Measurements from ENCODE around the gene LAMA1. TPM values are rescaled to one million over a fixed set of nuclear protein-coding genes. Genes with fewer than 3 reads are reported as not detected.

The LAMA1 gene
- total RNA-seq, 1 donor from 2014 or later, result not detected

DNA sequence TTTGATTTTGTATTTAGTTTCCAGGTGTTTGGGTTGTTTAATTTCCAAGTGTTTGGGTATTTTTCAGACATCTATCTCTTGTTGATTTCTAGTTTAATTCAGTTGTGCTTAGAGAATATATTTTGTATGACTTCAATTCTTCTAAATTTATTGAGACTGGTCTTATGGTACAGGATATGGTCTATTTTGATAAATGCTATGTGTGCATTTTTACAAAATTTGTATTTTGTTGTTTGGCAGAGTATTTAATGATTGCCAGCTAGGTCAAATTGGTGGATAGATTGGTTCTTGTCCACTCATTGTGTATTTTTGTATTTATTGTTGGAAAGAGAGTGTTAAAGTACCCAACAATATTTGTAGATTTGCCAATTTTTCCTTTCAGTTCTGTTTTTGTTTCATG is 23.7 kb upstream of the LAMA1 start:
- DNase-seq (ENCODE audit: low spot score), result no peak
- intact Hi-C loops (cut with micrococcal nuclease), result no loop called here
- no peak overlapping the region for H3K27ac Mint-ChIP-seq
- peaks cover 8% of the 10 kb centered on the region for H3K9me3 Mint-ChIP-seq
- no peaks in the 10 kb centered on the region for H3K27me3 Mint-ChIP-seq (ENCODE audit: low read depth)
- H3K4me3 Mint-ChIP-seq (ENCODE audit: low read depth), result no peak overlapping the region
- no peaks in the 10 kb centered on the region for H3K4me1 Mint-ChIP-seq (ENCODE audit: low read depth)
- no peaks in the 10 kb centered on the region for H3K36me3 Mint-ChIP-seq (ENCODE audit: low read depth)

DNA sequence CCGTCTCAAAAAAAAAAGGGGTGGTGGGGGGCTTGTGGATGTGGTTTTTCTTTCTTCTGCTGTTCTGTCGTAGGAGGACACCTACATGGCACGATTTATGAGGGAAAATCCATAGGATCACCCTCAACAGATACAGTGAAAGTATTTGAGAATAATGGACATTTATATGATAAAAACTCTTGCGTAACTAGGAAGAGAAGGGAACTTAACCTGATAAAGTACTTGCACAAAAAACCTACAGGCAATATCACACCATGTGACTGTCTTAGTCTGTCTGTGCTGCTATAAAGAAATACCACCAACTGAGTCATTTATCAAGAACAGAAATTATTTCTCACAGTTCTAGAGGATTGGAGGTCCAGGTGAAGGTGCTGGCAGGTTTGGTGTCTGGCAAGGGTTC is 21.8 kb upstream of the LAMA1 start:
- Mint-ChIP-seq H3K27ac (no peak overlapping the region), H3K36me3 (ENCODE audit: low read depth) (no peaks in the 10 kb centered on the region), H3K4me3 (ENCODE audit: low read depth) (no peak overlapping the region), H3K4me1 (ENCODE audit: low read depth) (no peaks in the 10 kb centered on the region), H3K9me3 (peaks cover 3% of the 10 kb centered on the region), H3K27me3 (ENCODE audit: low read depth) (no peaks in the 10 kb centered on the region)
- no peak for DNase-seq (ENCODE audit: low spot score)
- intact Hi-C loops (cut with micrococcal nuclease), result no loop called here

DNA sequence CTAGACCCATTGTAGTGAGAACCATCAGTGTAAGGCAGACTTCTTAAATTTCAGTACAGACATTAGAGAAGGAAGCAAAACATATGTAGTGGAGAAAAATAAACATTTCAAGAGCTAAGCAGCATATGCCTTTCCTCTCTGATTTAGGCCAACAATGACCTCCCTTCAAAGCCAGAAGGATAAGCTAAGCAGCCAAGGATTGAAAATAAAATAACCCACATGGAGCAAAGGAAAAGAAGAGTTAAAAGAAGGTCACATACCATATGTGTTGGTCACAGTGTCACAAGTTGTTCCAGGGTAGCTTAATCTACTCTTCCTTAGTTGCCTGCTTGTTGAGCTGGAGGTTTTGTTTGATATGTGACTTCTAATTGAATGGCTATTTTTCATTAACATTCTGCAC is 15.6 kb upstream of the LAMA1 start:
- no peak overlapping the region for H3K27ac Mint-ChIP-seq
- intact Hi-C loops (cut with micrococcal nuclease), result no loop called here
- H3K9me3 Mint-ChIP-seq, result peaks cover 14% of the 10 kb centered on the region
- H3K4me1 Mint-ChIP-seq (ENCODE audit: low read depth), result no peaks in the 10 kb centered on the region
- DNase-seq (ENCODE audit: low spot score), result no peak
- H3K4me3 Mint-ChIP-seq (ENCODE audit: low read depth), result no peak overlapping the region
- no peaks in the 10 kb centered on the region for H3K27me3 Mint-ChIP-seq (ENCODE audit: low read depth)
- no peaks in the 10 kb centered on the region for H3K36me3 Mint-ChIP-seq (ENCODE audit: low read depth)

DNA sequence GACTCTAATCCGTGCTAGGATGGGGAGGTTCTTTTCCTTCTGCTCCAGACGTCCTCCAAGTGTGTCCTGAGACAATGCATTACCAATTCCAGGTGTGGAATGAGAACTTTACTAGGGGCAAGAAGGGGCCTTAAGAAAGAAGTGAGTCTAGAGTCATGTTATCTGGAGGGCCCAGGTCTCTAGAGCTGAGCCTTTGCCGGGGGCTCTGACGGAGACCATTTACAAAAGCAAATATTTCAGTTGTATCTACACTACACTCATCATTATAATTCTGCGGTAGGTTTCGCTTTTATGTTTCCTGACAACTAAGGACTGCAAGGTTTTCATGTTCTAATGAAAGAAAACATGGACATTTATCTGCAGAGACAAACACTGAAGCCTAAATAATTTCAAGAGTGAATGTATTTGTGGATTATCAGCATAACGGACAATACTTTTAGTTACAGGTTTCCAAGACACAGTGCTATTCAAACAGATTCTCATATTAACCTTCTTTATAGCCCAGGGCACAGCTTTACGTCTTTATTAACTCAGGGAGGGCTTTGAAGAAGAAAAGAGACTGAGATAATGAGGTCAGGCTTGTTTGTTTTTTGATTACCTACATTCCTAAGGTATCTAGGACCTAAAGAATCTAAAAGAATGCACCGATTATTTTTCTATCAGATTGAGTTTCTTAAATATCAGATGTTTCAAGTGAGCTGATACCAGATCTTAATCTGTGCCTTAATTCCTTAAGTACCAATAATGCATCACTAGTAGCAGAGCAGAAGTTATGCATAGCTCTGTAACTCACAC is 15.0 kb upstream of the LAMA1 start:
- no peaks in the 10 kb centered on the region for H3K4me1 Mint-ChIP-seq (ENCODE audit: low read depth)
- peaks cover 19% of the 10 kb centered on the region for H3K9me3 Mint-ChIP-seq
- no peaks in the 10 kb centered on the region for H3K27me3 Mint-ChIP-seq (ENCODE audit: low read depth)
- intact Hi-C loops (cut with micrococcal nuclease), result no loop called here
- no peak overlapping the region for H3K27ac Mint-ChIP-seq
- no peaks in the 10 kb centered on the region for H3K36me3 Mint-ChIP-seq (ENCODE audit: low read depth)
- H3K4me3 Mint-ChIP-seq (ENCODE audit: low read depth), result no peak overlapping the region
- DNase-seq (ENCODE audit: low spot score), result no peak

DNA sequence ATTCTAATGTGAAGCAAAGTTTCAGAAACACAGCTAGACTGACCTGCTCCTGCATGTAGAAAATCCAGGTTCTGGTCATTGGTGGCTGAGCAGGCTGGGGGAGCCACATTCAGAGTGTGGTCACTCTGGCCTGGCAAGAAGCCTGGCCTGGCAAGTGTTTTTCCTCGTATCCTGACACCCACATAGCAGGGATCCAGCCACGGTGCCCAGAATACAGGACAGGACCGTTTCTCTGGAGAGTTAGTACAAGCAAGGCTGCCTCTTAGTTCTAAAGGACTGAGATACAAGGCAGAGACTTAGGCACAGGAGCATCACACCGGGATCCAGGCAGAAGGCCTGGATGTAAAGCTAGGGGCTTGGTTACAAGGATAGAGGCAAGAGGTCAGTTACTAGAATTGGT is 4.8 kb upstream of the LAMA1 start:
- Mint-ChIP-seq H3K27me3 (ENCODE audit: low read depth) (peaks cover 6% of the 10 kb centered on the region), H3K4me1 (ENCODE audit: low read depth) (no peaks in the 10 kb centered on the region)
- intact Hi-C loops (cut with micrococcal nuclease), result no loop called here

DNA sequence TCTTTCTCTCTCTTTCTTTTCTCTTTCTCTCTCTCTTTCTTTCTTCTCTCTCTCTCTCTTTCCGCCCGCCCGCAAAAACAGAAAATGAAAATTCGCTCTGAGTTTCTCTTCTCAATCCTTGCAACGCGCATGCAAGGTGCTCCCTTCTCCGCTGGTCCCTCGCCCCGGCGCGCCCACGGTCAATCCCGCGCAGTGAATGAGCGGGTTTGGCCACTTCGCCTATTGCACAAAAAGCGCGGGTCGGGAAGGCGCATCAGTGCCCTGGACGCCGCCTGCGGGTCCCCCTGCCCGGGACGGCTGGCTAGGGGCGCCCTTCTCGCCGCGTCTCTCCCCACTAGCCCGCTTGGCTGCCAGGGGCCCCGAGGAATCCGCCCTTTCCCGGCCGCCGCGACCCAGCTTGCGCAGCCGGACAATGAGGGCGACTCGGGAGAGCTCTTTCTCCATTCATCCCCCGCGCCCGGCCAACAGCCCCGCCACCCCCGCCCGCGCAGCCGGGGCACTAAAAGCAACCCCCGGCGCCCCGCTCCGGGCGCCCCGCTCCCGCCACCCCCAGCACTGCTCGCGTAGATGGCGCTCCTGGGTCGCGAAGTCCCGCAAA is 706 bp downstream of the LAMA1 start:
- H3K4me3 Mint-ChIP-seq (ENCODE audit: low read depth), result no peak overlapping the region
- H3K9me3 Mint-ChIP-seq, result no peaks in the 10 kb centered on the region

More for the DNA sequence above, 4.8 kb upstream of the LAMA1 start:
- Mint-ChIP-seq H3K27ac (no peak overlapping the region), H3K9me3 (peaks cover 2% of the 10 kb centered on the region), H3K4me3 (ENCODE audit: low read depth) (no peak overlapping the region), H3K36me3 (ENCODE audit: low read depth) (no peaks in the 10 kb centered on the region)
- no peak for DNase-seq (ENCODE audit: low spot score)

DNA sequence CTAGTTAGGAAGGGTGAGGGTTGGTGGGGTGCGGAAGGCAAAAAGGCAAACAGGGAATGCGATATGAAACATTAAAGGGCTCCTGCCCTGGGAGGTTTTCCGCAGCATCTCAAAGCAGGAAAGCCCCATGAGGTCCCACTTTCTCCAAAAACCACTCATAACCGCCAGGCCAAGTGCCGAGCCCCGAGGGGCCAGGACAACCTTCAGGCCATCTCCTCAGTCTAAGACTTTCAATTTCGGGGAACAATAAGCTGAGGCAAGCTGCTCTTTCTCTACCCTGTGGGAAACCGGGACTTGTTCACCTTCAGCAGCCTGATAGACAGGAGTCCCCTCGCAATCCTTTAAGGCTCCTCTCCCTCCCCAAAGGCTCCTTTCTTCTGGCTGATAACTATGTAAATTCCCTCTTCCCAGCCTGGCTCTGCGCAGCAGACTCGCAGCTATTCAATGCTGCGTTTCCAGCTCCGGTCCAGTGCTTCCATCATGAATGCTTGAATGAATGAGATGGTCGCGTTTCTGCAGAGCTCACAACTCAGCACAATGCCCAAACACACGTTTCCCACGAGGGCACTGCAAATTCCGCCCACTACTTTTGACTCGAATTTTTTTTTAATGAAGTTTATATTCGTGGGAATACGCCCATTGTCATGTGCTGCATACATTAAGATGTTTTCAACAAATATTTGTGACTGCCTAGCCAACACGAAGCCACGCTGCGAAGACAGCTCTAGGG is 1.4 kb downstream of the LAMA1 start:
- H3K9me3 Mint-ChIP-seq, result no peaks in the 10 kb centered on the region
- peaks cover 27% of the 10 kb centered on the region for H3K27me3 Mint-ChIP-seq (ENCODE audit: low read depth)
- H3K36me3 Mint-ChIP-seq (ENCODE audit: low read depth), result no peaks in the 10 kb centered on the region
- H3K4me3 Mint-ChIP-seq (ENCODE audit: low read depth), result no peak overlapping the region
- DNase-seq (ENCODE audit: low spot score), result no peak
- H3K4me1 Mint-ChIP-seq (ENCODE audit: low read depth), result no peaks in the 10 kb centered on the region
- no peak overlapping the region for H3K27ac Mint-ChIP-seq
- intact Hi-C loops (cut with micrococcal nuclease), result no loop called here

More for the DNA sequence above, 706 bp downstream of the LAMA1 start:
- Mint-ChIP-seq H3K27ac (no peak overlapping the region), H3K36me3 (ENCODE audit: low read depth) (no peaks in the 10 kb centered on the region), H3K27me3 (ENCODE audit: low read depth) (peaks cover 27% of the 10 kb centered on the region), H3K4me1 (ENCODE audit: low read depth) (no peaks in the 10 kb centered on the region)
- intact Hi-C loops (cut with micrococcal nuclease), result no loop called here
- DNase-seq (ENCODE audit: low spot score), result no peak

DNA sequence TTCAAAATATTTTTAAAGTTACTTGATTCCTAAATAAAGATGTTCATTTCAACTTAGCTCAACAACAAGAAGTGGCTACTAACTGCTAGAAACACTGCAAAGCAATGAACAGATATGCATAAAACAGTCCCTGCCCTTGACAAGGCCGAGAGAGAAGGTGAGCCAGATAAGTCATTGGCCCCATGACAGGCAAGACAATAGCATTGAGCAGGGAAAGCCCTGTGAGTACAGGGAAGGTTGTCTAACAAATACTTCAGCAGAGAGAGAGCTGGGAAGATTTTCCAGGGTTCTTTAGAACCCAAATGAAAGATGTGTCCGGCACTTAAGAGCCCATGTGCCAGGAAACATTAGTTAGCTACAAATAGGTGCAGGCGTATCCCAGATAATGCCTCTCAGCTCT is 4.7 kb downstream of the LAMA1 start:
- Mint-ChIP-seq H3K9me3 (peaks cover 4% of the 10 kb centered on the region), H3K36me3 (ENCODE audit: low read depth) (no peaks in the 10 kb centered on the region), H3K27ac (no peak overlapping the region), H3K4me1 (ENCODE audit: low read depth) (no peaks in the 10 kb centered on the region), H3K4me3 (ENCODE audit: low read depth) (no peak overlapping the region), H3K27me3 (ENCODE audit: low read depth) (peaks cover 22% of the 10 kb centered on the region)
- no peak for DNase-seq (ENCODE audit: low spot score)
- intact Hi-C loops (cut with micrococcal nuclease), result no loop called here

DNA sequence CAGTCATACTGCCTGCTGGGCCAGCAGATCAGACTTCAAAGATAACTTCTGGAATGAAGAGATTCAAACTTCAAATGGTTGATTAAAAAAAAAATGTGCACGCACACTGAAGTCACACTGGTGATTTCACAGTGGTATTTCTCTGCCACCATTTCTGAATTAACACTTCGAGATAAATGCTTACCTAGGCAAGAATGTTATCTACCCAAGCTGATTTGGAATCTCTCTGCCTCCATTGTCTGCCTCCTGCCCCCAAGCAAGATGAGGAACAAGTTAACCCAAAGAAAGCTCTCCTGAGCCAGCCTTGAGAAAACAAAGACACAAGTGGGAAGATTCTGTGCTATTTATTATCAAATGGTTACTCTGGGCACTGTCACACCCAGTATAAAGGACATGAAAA is 6.5 kb downstream of the LAMA1 start:
- H3K4me3 Mint-ChIP-seq (ENCODE audit: low read depth), result no peak overlapping the region
- no peaks in the 10 kb centered on the region for H3K4me1 Mint-ChIP-seq (ENCODE audit: low read depth)
- H3K27me3 Mint-ChIP-seq (ENCODE audit: low read depth), result peaks cover 14% of the 10 kb centered on the region
- no peak for DNase-seq (ENCODE audit: low spot score)
- intact Hi-C loops (cut with micrococcal nuclease), result no loop called here
- peaks cover 4% of the 10 kb centered on the region for H3K9me3 Mint-ChIP-seq
- no peaks in the 10 kb centered on the region for H3K36me3 Mint-ChIP-seq (ENCODE audit: low read depth)
- H3K27ac Mint-ChIP-seq, result no peak overlapping the region

DNA sequence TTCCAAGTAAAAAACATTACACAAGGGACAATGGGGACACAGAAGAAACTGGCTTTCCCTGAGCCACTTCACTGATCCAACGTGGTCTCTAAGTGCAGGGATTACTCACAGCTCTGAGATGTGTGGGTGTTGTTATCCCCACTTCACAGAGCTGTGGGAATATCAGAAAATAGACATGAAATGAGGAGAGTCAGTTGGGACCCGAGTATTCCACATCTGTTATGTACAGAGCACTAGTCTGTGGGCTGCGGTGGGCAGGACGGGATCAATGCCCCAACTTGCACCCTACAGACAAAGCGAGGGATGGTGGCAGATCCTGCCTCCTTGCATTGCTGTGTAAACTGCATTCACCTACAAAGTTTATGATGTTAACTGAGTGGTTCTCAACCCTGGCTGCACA is 11.7 kb downstream of the LAMA1 start:
- Mint-ChIP-seq H3K27me3 (ENCODE audit: low read depth) (no peaks in the 10 kb centered on the region), H3K27ac (no peak overlapping the region), H3K4me3 (ENCODE audit: low read depth) (no peak overlapping the region), H3K9me3 (peaks cover 12% of the 10 kb centered on the region), H3K4me1 (ENCODE audit: low read depth) (no peaks in the 10 kb centered on the region), H3K36me3 (ENCODE audit: low read depth) (no peaks in the 10 kb centered on the region)
- no peak for DNase-seq (ENCODE audit: low spot score)
- intact Hi-C loops (cut with micrococcal nuclease), result no loop called here

DNA sequence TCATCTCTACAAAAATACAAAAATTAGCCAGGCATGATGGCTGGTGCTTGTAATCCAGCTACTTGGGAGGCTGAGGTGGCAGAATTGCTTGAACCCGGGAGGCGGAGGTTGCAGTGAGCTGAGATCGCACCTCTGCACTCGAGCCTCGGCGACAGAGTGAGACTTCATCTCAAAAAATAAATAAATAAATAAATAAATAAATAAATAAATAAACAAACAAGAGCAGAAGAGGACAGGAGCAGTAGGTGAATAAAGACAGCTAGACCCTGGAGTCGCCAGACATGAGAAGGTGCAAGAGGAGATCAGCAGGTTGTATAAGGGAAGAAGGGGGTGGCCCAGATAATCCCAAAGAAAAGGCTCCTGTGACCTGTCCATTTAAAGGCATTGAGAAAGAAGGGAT is 12.3 kb downstream of the LAMA1 start:
- Mint-ChIP-seq H3K27ac (no peak overlapping the region), H3K4me1 (ENCODE audit: low read depth) (no peaks in the 10 kb centered on the region), H3K9me3 (peaks cover 12% of the 10 kb centered on the region), H3K27me3 (ENCODE audit: low read depth) (no peaks in the 10 kb centered on the region), H3K36me3 (ENCODE audit: low read depth) (no peaks in the 10 kb centered on the region), H3K4me3 (ENCODE audit: low read depth) (no peak overlapping the region)
- DNase-seq (ENCODE audit: low spot score), result no peak
- intact Hi-C loops (cut with micrococcal nuclease), result no loop called here

DNA sequence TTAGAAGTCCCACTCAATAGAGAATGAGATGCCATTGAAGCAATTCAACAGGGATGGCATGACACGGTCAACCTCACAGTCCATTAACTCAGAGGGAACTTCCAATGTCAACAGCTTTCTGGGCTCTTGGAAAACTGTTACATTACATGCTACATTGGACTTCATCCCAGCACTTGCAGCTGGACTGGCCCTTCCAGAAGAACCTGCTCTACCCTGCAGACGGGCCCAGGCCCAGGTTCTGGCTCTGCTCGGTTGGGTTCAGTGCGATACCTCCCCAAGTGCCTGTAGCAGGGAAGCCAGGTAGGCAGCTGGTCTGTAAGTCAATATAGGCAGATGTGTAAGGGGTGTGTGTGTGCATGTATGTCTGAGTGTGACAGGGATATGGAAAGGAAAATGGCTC is 12.9 kb downstream of the LAMA1 start:
- DNase-seq (ENCODE audit: low spot score), result no peak
- H3K36me3 Mint-ChIP-seq (ENCODE audit: low read depth), result no peaks in the 10 kb centered on the region
- H3K4me3 Mint-ChIP-seq (ENCODE audit: low read depth), result no peak overlapping the region
- no peaks in the 10 kb centered on the region for H3K27me3 Mint-ChIP-seq (ENCODE audit: low read depth)
- peaks cover 12% of the 10 kb centered on the region for H3K9me3 Mint-ChIP-seq
- H3K4me1 Mint-ChIP-seq (ENCODE audit: low read depth), result no peaks in the 10 kb centered on the region
- no peak overlapping the region for H3K27ac Mint-ChIP-seq
- intact Hi-C loops (cut with micrococcal nuclease), result no loop called here

DNA sequence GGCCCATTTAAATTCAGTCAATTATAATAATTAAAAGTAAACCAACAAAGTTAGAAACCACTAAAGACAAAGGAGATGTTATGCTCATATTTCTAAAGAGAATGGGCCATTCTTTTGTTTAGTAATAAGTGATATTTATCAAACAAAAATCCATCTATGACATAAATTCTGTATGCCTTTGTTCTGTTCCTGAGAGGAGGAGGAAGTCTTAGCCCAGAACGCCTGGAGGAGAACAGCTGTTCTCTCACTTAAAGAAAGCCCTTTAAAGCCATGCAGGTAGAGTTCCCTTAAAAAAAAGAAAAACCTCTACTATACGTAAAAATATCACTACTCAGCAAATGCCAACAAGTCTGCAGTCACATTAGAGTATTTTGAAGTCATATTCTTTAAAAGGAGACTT is 15.5 kb downstream of the LAMA1 start:
- Mint-ChIP-seq H3K27me3 (ENCODE audit: low read depth) (no peaks in the 10 kb centered on the region), H3K36me3 (ENCODE audit: low read depth) (no peaks in the 10 kb centered on the region), H3K27ac (no peak overlapping the region), H3K4me1 (ENCODE audit: low read depth) (no peaks in the 10 kb centered on the region), H3K4me3 (ENCODE audit: low read depth) (no peak overlapping the region), H3K9me3 (peaks cover 8% of the 10 kb centered on the region)
- intact Hi-C loops (cut with micrococcal nuclease), result no loop called here
- DNase-seq (ENCODE audit: low spot score), result no peak

Data from activated T-helper 2 cell treated with anti-CD3 and anti-CD28 coated beads, Interferon-gamma antibody, Interleukin-2, Interleukin-4, amounts not matched to agents 10 μg/mL and 5 μg/mL and 100 μg/mL, durations not matched to agents 14 hours and 24 hours and 36 hours (primary cell).